ENCODE results near the gene NEDD8. TPM values are rescaled to one million over a fixed set of nuclear protein-coding genes. Genes with fewer than 3 reads are reported as not detected.
"Not testable (repeated sequence)": the region's sequence is repeated elsewhere in the genome, so short reads cannot be mapped to it uniquely, and the experiment has no call there.

The NEDD8 gene
- polyA plus RNA-seq, 3 donors from 2014 or later, result 347 to 503 (median 373) TPM

GRCh38 chr14:24249230-24250021 is 17.3 kb upstream of the NEDD8 start:
- DNase-seq, result no peak
- Mint-ChIP-seq H3K4me1 (peaks cover 17 to 24% of the 10 kb centered on the region in 2 donors), H3K4me3 (no peak overlapping the region)

DNA sequence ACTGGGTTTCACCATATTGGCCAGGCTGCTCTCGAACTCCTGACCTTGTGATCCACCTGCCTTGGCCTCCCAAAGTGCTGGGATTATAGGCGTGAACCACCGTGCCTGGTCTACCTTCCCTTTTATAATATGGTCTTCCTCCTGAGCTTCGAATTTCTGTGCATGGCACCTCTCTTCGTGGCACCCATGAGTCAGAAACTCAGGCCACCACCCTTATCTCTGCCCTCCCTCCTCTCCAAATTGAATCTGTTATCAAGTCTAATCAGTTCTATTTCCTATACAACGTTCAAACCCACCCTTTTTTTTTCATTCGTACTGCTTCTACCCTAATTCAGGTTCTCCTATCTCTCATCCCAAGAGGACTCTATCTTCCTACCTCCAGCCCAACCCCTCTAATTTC is 15.3 kb upstream of the NEDD8 start:
- Mint-ChIP-seq H3K4me1 (peaks cover 33 to 41% of the 10 kb centered on the region in 2 donors), H3K36me3 (peaks cover 4 to 6% (median 6%) of the 10 kb centered on the region in 3 donors), H3K27me3 (ENCODE audit: low read depth in 3 of 3) (peaks cover 3 to 13% (median 10%) of the 10 kb centered on the region in 3 donors), H3K27ac (peak overlapping the region; percentile 91 to 99 (median 94)), H3K4me3 (peak overlapping the region; percentile 3 to 74 (median 67)), H3K9me3 (no peaks in the 10 kb centered on the region)
- DNase-seq, result no peak

More at GRCh38 chr14:24249230-24250021, 17.3 kb upstream of the NEDD8 start:
- H3K27me3 Mint-ChIP-seq (ENCODE audit: low read depth in 3 of 3), result peaks cover 0 to 4% (median 4%) of the 10 kb centered on the region in 3 donors
- no peaks in the 10 kb centered on the region for H3K9me3 Mint-ChIP-seq
- H3K36me3 Mint-ChIP-seq, result peaks cover 5 to 10% (median 6%) of the 10 kb centered on the region in 3 donors
- H3K27ac Mint-ChIP-seq, result peak overlapping the region in 2 of 6 donors; percentile 53 to 67

GRCh38 chr14:24246765-24247212 is 14.6 kb upstream of the NEDD8 start:
- Mint-ChIP-seq H3K27me3 (ENCODE audit: low read depth in 3 of 3) (peaks cover 5 to 16% (median 15%) of the 10 kb centered on the region in 3 donors), H3K9me3 (no peaks in the 10 kb centered on the region), H3K27ac (peak overlapping the region; percentile 91 to 99 (median 95)), H3K4me1 (peaks cover 39 to 47% of the 10 kb centered on the region in 2 donors), H3K36me3 (peaks cover 4 to 8% (median 5%) of the 10 kb centered on the region in 3 donors), H3K4me3 (peak overlapping the region; percentile 58 to 85 (median 79))
- DNase-seq, result peak; percentile 52 to 67 (median 59)

DNA sequence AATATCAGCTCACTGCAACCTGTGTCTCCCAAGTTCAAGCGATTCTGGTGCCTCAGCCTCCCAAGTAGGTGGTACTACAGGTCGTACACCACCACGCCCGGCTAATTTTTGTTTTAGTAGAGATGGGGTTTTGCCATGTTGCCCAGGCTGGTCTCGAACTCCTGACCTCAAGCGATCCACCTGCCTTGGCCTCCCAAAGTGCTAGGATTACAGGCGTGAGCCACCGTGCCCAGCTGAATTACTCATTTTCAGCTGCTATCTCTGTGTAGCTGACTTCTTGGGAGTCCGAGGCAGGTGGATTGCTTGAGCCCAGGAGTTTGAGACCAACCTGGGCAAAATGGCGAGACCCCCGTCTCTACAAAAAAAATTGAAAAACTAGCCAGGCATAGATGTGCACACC is 13.2 kb upstream of the NEDD8 start:
- H3K27ac Mint-ChIP-seq, result peak overlapping the region; percentile 45 to 93 (median 88)
- peaks cover 6 to 20% (median 20%) of the 10 kb centered on the region in 3 donors for H3K27me3 Mint-ChIP-seq (ENCODE audit: low read depth in 3 of 3)
- DNase-seq, H3K36me3 Mint-ChIP-seq, H3K4me3 Mint-ChIP-seq, H3K9me3 Mint-ChIP-seq: not testable (repeated sequence)
- H3K4me1 Mint-ChIP-seq, result peaks cover 50 to 61% of the 10 kb centered on the region in 2 donors

GRCh38 chr14:24243336-24243836 is 11.2 kb upstream of the NEDD8 start:
- DNase-seq, result no peak
- Mint-ChIP-seq H3K27ac (peak overlapping the region; percentile 97 to 99 (median 99)), H3K9me3 (no peaks in the 10 kb centered on the region), H3K27me3 (ENCODE audit: low read depth in 3 of 3) (peaks cover 6 to 22% (median 20%) of the 10 kb centered on the region in 3 donors), H3K4me3 (peak overlapping the region; percentile 88 to 99 (median 98)), H3K36me3 (peaks cover 0 to 15% (median 9%) of the 10 kb centered on the region in 3 donors), H3K4me1 (peaks cover 70 to 81% of the 10 kb centered on the region in 2 donors)

GRCh38 chr14:24241829-24242443 is 9.8 kb upstream of the NEDD8 start:
- Mint-ChIP-seq H3K4me1 (peaks cover 67 to 83% of the 10 kb centered on the region in 2 donors), H3K9me3 (no peaks in the 10 kb centered on the region), H3K4me3 (peak overlapping the region; percentile 88 to 99 (median 98)), H3K27me3 (ENCODE audit: low read depth in 3 of 3) (peaks cover 6 to 21% (median 16%) of the 10 kb centered on the region in 3 donors), H3K36me3 (peaks cover 0 to 30% (median 24%) of the 10 kb centered on the region in 3 donors), H3K27ac (peak overlapping the region; percentile 97 to 99 (median 99))
- peak; percentile 95 to 97 (median 96) for DNase-seq

DNA sequence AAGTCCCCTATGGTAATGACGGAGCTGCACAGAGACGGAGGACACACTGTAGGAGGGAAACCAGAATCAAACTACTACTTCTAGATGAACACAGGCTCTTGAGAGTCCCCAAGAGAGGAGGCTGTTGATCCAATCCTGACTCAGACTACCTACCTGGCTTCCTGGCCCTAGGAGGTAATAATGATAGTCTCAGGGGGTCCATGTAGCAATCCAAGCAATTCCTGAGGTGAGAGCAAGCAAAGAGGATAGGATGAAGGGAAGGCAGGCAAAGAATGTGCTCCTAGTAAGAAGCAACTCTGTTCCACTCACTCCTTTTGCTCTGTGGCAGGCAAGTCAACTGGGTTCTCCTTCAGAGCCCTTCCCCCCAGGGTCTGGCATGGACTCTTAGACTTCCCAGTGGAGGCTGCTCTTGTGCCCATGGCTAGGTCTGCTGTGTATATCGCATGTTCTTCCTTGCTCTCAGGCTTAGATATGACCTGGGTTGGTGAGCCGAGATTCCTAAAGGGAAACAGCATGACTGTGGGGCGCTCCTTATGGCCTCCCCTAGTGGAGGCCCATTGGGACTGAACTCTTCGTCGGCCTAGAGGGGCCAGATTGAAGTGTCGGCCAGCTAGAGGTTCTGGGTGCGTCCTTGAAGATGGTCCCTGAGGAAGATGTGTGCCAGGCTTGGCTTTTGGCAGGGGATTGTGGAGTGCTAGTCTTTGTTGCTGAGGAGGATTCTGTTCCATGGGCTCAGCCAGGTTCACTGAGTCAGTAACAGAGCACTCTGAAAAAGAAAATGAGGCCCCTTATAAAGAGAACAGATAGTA is 8.1 kb upstream of the NEDD8 start:
- Mint-ChIP-seq H3K36me3 (peaks cover 0 to 40% (median 26%) of the 10 kb centered on the region in 3 donors), H3K4me3 (peak overlapping the region; percentile 59 to 98 (median 95)), H3K27ac (peak overlapping the region; percentile 56 to 99 (median 87)), H3K4me1 (peaks cover 68 to 88% of the 10 kb centered on the region in 2 donors), H3K27me3 (ENCODE audit: low read depth in 3 of 3) (peaks cover 6 to 22% (median 16%) of the 10 kb centered on the region in 3 donors), H3K9me3 (no peaks in the 10 kb centered on the region)
- no peak for DNase-seq

DNA sequence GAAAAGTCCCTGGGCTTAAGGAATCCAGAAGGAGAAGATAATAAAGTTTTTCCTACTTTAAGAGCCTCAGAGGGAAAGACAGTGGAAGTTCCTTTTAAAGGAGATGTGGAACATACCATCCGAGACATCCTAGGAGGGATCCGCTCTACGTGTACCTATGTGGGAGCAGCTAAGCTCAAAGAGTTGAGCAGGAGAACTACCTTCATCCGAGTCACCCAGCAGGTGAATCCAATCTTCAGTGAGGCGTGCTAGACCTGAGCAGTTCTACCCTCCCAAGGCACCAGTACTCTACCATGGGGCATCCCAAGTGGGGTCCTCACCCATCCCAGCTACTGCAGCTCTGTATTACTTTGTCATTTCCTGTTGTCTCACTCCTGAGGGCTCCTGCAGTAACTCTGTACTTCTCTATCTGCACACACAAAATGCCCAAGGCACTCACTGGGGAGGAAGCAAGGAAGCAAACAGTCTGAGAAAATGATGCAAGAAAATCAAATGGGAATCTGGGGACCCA is 6.4 kb upstream of the NEDD8 start:
- peaks cover 69 to 93% of the 10 kb centered on the region in 2 donors for H3K4me1 Mint-ChIP-seq
- H3K27me3 Mint-ChIP-seq (ENCODE audit: low read depth in 3 of 3), result peaks cover 6 to 26% (median 12%) of the 10 kb centered on the region in 3 donors
- H3K4me3 Mint-ChIP-seq, result no peak overlapping the region
- DNase-seq, result no peak
- no peaks in the 10 kb centered on the region for H3K9me3 Mint-ChIP-seq
- peak overlapping the region; percentile 56 to 97 (median 77) for H3K27ac Mint-ChIP-seq
- H3K36me3 Mint-ChIP-seq, result peaks cover 0 to 40% (median 26%) of the 10 kb centered on the region in 3 donors

DNA sequence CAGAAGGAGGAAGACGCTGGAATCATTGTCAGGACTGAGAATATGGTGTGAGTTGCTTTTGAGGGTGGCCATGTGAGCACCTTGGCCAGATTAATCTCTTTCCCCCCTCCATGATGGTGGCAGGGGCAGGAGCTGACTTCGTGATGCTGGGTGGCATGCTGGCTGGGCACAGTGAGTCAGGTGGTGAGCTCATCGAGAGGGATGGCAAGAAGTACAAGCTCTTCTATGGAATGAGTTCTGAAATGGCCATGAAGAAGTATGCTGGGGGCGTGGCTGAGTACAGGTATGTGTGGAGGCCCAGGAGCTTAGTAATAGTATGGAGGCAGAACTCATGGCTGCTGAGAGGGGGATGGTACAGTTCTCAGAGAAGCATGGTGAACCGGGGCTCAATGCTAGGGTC is 6.0 kb upstream of the NEDD8 start:
- H3K27ac Mint-ChIP-seq, result peak overlapping the region; percentile 58 to 97 (median 74)
- no peak for DNase-seq
- H3K27me3 Mint-ChIP-seq (ENCODE audit: low read depth in 3 of 3), result peaks cover 6 to 25% (median 10%) of the 10 kb centered on the region in 3 donors
- H3K4me1 Mint-ChIP-seq, result peaks cover 69 to 93% of the 10 kb centered on the region in 2 donors
- H3K4me3 Mint-ChIP-seq, result no peak overlapping the region
- no peaks in the 10 kb centered on the region for H3K9me3 Mint-ChIP-seq
- H3K36me3 Mint-ChIP-seq, result peaks cover 0 to 40% (median 26%) of the 10 kb centered on the region in 3 donors

DNA sequence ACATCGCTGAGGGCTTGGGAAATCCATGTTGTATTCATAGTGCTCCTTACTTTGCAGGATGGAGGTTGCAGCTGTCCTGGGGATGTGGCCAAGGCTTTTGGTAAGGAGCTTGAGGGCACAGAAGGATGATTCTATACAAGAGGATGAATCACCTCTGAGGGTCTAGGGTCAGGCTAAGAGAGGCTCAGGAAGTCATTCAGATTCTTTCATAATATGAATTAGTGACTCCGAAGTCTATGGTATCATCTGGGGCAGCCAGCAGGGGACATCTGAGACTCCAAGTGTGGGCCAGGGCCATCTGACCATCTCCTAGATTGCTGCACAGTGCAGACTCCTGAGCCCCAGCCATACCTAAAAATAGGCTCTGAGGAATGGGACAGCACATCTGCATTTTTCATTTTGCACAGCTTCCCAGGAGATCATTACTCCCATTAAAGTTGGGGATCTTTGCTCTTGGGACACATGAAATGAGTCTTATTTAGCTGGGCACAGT is 5.3 kb upstream of the NEDD8 start:
- H3K27ac Mint-ChIP-seq, result peak overlapping the region; percentile 18 to 97 (median 73)
- H3K36me3 Mint-ChIP-seq, result peaks cover 0 to 40% (median 26%) of the 10 kb centered on the region in 3 donors

DNA sequence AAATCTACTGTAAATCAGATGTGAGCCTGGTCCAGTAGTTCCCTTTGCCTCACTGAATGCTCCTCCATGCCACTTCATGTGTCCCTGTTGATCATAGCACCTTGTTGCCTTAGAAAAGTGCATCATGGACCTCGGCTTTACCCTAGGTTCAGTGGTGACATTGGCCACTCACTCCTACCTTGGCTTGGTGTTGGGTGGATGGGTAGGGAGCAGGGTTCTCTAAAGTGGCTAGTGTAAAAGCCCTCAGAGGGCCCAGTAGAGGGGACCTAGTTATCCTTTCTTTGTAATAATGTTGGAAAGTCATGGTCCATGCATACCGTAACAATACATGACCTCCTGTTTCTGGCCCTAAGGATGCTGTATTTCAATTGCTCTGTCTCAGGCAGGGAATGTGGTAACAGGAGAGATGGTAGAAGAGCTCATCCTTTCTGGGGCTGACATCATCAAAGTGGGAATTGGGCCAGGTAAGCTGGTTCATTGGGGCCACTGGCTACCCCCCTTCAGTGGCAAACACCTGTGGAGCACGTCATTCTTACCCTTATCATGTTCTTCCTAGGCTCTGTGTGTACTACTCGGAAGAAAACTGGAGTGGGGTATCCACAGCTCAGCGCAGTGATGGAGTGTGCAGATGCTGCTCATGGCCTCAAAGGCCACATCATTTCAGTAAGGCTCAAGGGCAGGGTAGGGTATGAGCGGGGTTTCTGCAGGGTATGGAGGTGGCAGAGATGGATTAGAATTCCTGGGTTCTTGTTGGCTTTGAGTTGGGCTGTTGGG is 4.7 kb upstream of the NEDD8 start:
- Mint-ChIP-seq H3K36me3 (peaks cover 0 to 40% (median 27%) of the 10 kb centered on the region in 3 donors), H3K27me3 (ENCODE audit: low read depth in 3 of 3) (peaks cover 2 to 17% (median 4%) of the 10 kb centered on the region in 3 donors), H3K4me3 (no peak overlapping the region), H3K4me1 (peaks cover 67 to 91% of the 10 kb centered on the region in 2 donors), H3K9me3 (no peaks in the 10 kb centered on the region), H3K27ac (peak overlapping the region; percentile 18 to 97 (median 73))
- no peak for DNase-seq

More for the DNA sequence above, 5.3 kb upstream of the NEDD8 start:
- H3K9me3 Mint-ChIP-seq, result no peaks in the 10 kb centered on the region
- DNase-seq, result no peak
- peaks cover 4 to 21% (median 7%) of the 10 kb centered on the region in 3 donors for H3K27me3 Mint-ChIP-seq (ENCODE audit: low read depth in 3 of 3)
- peaks cover 69 to 92% of the 10 kb centered on the region in 2 donors for H3K4me1 Mint-ChIP-seq
- H3K4me3 Mint-ChIP-seq, result no peak overlapping the region

All from immature natural killer cell (primary cell).